NCI-H748 treated with DMSO at 0.1 percent for 48 hours (cell line): Measurements from ENCODE around the gene AOAH.

ENCODE experiments used
- DNase-seq: peaks from one replicate; lab custom pipeline; 2025; lab: John Stamatoyannopoulos, UW

The AOAH gene

DNA sequence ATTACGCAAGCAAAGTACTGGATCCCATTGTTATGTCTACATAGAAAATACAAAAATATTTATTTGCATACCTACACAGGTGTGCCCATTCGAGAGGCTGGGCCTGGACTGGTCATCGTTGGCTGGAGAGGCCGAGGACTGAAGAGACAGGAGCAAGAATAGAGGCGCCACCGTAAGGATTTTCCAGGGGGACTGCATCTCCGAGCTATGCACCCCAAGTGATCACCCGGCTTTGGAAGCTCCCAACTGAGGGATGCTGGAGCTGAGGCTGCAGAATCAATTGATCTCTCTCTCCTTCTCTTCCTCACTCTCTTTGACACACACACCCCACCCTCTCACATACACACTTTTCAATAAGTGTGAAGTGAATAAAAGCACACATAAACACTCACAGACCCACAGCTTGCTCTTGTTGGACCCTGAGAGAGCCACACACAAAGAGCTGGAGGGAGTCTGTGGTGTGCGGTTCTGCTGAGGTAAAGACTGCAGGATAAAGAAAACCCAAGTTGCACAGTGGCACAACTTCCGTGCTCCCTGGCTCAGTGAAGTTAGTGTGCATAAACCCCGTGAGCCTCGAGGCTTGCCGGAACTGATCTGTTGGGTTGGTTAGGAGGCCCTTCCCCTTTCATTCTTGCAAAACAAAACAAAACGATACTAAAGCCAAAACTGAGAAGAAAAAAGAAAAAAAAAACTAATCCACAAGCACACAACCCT is at the start of gene AOAH:
TSS of gene AOAH (minus strand) at position 544 of the 714 bp plus-strand sequence. CDS start at position 198, 346 bp downstream.
- DNase-seq, result no peak

GRCh38 chr7:36766451-36766850 is 42.2 kb upstream of the AOAH start:
- no peak for DNase-seq

DNA sequence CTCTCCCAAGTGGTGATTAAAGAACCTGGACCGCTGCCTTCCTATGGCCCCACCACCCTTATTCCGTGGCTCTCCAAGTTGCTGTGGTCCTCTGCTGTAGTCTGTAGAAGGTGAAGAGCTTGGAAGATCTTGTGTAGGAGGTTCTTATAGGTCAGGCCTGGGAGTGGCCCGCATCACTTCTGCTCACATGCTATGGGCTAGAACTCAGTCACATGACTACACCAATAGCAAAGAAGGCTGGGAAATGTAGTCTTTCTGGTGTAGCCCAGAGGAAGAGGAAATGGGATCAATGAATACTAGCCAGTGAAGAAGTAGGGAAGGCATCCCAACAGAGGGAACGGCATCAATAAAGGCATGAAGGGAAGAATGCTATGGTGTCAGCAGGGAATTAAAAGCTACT is 41.3 kb upstream of the AOAH start:
- no peak for DNase-seq

DNA sequence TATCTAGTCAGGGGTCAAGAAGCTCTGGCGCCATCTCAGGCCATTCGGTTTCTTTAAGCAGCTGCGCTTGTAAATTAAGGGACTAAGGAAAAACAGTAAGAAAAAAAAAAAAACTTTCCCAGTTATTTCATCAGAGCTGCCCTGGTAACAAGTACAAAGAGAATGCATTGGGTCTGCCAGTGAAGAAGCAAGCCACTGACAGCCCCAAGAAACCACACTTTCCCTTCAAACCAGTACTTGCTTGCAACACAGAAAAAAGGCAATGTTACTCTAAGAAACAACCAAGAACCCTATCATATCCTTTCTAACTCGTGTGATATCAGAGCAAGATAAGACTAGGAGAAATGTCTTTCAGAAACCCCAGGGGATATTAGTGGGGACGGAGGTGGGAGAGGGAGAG is 40.6 kb upstream of the AOAH start:
- DNase-seq, result no peak

DNA sequence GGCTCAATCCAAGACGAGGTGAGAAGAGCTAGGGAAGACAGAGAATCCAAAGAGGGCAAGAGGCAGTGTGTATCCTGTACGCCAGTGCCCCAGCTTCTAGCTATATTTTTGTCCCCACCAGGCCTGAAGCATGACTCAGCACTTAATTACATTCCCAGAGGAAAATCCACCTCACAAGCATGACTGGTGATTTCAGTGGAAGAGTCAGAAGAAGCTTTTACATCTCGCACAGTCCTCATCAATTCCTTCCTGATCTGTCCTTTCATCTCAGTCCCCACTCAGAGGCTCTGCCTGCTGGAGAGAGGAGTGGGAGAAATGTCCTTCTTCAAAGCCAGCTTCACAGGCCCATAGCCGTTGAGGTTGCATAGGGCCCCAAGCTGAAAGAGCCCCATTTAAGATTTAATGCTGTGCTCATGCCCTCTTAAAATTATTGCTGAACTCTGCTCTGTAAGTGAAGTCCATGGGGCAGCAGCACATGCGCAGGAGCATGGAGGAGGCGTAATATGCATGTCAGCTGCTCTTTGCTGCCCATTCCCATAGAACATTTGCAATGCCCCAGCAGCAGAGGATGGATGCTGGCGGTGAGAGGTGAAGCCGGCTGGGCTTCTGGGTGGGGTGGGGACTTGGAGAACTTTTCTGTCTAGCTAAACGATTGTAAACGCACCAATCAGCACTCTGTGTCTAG is 39.0 kb upstream of the AOAH start:
- no peak for DNase-seq

GRCh38 chr7:36762394-36762793 is 38.1 kb upstream of the AOAH start:
- no peak for DNase-seq

- DNase-seq, result no peak
These were observed 37.5 kb upstream of the AOAH start for GRCh38 chr7:36761835-36762234.

DNA sequence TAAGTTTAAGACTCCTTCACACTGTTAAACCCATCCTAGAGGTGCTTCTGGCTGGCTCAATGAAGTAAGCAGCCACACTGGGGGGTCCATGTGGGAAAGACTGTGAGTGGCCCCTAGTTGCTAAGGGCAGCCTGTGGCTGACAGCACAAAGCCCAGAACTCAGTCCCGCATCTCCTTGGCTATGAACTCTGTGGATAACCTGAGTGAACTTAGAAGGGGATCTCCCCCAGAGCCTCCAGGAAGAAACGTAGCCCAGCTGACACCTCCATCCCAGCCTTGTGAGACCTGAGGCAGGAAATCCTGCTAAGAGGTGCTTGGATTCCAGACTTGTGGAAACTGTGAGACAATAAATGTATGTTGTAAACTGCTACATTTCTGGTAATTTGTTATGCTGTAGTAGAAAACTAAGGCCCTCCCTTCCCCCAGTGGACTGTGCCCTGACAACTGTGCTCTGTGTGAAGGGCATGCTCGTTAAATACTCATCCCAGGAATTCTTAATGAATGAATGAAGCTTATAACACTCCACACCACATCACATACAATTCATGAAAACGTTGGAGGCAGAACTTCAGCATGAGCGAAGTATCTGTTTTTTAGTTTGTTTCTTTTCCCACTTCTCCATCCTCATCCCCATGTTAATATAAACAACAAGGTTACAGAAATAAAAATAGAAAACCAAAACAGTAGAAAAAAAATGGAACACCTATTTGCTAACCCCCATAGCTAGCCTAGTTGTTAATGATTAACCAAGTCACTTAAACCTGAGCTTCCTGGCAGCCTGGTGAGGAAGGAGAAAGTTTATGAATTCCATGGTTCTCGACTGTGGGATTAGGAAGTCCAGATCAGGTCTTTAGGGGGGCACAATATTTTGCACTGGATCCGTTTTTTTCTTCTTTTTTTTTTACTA is 36.8 kb upstream of the AOAH start:
- DNase-seq, result no peak

GRCh38 chr7:36758879-36759278 is 34.6 kb upstream of the AOAH start:
- no peak for DNase-seq

DNA sequence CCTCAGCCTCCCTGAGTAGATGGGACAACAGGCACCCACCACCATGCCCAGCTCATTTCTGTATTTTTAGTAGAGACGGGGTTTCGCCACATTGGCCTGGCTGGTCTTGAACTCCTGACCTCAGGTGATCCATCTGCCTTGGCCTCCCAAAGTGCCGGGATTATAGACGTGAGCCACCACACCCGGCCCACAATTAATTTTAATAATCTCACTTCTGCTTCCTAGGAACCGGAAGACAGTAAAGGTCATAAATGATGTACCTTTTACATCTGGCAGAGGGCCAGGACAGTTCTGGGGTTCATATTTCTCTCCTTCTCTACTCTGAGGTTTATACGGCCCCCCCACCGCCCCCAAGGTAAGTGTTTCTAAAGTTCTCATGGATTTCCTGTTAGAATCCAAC is 31.2 kb upstream of the AOAH start:
- no peak for DNase-seq

- no peak for DNase-seq
These were observed 27.9 kb upstream of the AOAH start for GRCh38 chr7:36752026-36752711.

- no peak for DNase-seq
These were observed 26.2 kb upstream of the AOAH start for GRCh38 chr7:36750451-36750850.

DNA sequence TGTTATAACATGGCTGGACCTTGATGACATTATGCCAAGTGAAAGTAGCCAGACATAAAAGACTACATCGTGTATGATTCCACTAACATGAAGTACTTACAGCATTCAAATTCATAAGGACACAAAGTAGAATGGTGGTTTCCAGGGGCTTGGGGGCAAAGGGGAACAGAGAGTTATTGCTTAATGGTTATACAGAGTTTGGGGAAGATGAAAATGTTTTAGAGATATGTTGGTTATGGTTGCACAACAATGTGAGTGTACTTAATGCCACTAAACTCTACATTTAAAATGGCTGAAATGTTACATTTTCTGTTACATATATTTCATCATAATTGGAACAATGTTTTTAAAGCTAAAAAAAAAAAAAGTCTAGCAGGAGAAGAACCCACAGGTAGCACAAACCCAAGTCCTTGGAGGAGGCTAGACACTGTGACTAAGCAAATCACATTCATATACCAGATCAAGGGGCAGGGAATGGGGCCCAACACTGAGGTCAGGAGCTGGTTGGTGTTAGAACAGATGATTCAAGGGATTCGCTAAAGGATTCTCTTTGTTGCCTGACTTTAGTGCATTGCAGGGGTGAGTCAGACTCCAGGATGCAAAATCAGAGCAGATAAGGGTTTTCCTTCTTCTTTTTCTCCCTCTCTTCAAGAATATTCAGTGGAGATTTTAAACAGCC is 25.1 kb upstream of the AOAH start:
- DNase-seq, result no peak

DNA sequence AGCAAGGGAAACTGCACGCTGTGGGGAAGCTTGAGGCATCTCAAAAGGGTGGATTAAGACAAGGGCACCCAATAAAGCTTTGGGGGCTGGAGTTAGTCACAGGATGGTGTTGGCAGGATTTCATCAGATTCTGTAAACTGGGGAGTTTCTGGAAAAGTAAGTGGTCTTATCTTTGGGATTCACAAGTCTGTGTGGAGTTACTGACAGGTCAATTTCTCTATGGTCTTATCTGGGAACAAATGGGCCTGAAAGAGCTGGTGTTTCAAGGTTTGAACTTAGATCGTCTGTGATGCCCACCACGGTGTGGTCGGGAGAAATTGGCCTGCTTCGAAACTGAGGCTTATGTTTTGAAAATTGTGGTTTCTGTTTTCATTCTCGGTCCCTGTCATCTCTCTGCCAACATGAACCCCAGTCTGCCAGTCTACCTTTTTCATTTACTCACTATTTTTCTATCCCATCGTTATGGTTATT is 23.8 kb upstream of the AOAH start:
- DNase-seq, result no peak

- no peak for DNase-seq
These were observed 23.2 kb upstream of the AOAH start for GRCh38 chr7:36747280-36748016.

DNA sequence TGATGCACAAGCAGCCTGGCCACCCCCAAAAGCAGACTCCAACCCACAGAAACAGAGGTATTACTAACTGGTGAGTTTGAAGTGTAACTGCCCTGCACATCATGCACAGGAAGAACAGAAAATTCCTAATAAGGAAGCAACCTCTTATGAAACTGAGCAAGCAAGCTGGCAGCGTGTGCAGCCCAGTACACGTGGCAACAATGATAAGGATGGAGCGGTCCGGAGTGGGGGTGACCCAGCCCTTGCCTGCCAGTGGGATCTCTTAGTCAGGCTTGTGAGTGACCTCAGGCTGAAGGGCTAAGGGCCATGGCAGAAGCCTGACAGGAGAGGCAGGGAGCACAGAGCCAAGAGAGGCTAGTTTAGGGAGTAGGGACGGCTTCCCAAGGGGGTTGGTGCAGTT is 22.1 kb upstream of the AOAH start:
- no peak for DNase-seq

- no peak for DNase-seq
These were observed 18.8 kb upstream of the AOAH start for GRCh38 chr7:36742911-36743775.

- DNase-seq, result no peak
These were observed 17.6 kb upstream of the AOAH start for GRCh38 chr7:36741866-36742265.

- DNase-seq, result no peak
These were observed 15.1 kb upstream of the AOAH start for GRCh38 chr7:36739351-36739750.

GRCh38 chr7:36736899-36737211 is 12.6 kb upstream of the AOAH start:
- DNase-seq, result no peak
